Mucosa of rectum (tissue), 2 donors: ENCODE results near the gene MAGI1.

ENCODE experiments used
- H3K27ac ChIP-seq, 2 donors: one replicate each; pipeline ENCODE4 v1.7.0; 2013; ENCODE audit warnings: inconsistent platforms in 2 of 2, low read depth in 2 of 2, low read length in 2 of 2
- H3K27me3 ChIP-seq, 2 donors: one replicate each; pipeline ENCODE4 v1.7.0; 2013; ENCODE audit warnings: low read length in 2 of 2; ENCODE audit not compliant: control insufficient read depth in 2 of 2, insufficient read depth in 2 of 2
- H3K36me3 ChIP-seq, 2 donors: one replicate each; pipeline ENCODE4 v1.7.0; 2013; ENCODE audit warnings: low read length in 2 of 2; ENCODE audit not compliant: control insufficient read depth in 2 of 2, insufficient read depth in 2 of 2
- H3K4me1 ChIP-seq, 2 donors: one replicate each; pipeline ENCODE4 v1.7.0; 2013; ENCODE audit warnings: low read length in 2 of 2, mild to moderate bottlenecking in 1 of 2; ENCODE audit not compliant: control insufficient read depth in 2 of 2, insufficient read depth in 2 of 2
- H3K4me3 ChIP-seq, 2 donors: one replicate each; pipeline ENCODE4 v1.7.0; 2013; ENCODE audit warnings: low read length in 2 of 2
- H3K9ac ChIP-seq, 2 donors: one replicate each; pipeline ENCODE4 v1.7.0; 2013; ENCODE audit warnings: low read length in 2 of 2, low read depth in 1 of 2, mild to moderate bottlenecking in 1 of 2
- H3K9me3 ChIP-seq, 2 donors: one replicate each; pipeline ENCODE4 v1.7.0; 2013; ENCODE audit warnings: low read length in 2 of 2; ENCODE audit not compliant: control insufficient read depth in 2 of 2
- donor health status: healthy.
- donor health status: Normal muscosa, but diverticular disease.

Gene MAGI1

GRCh38 chr3:65335587-65335986 lies 703.1 kb downstream of the MAGI1 start:
- H3K4me3 ChIP-seq, result no peak overlapping the region
- H3K9ac ChIP-seq, result no peak overlapping the region
- no peak overlapping the region for H3K27ac ChIP-seq
- no peaks in the 10 kb centered on the region for H3K27me3 ChIP-seq
- H3K4me1 ChIP-seq, result peaks cover 0 to 4% of the 10 kb centered on the region in 2 donors
- H3K9me3 ChIP-seq, result no peaks in the 10 kb centered on the region
- no peaks in the 10 kb centered on the region for H3K36me3 ChIP-seq

GRCh38 chr3:65334045-65334665 lies 704.6 kb downstream of the MAGI1 start:
- Histone ChIP-seq H3K9ac (no peak overlapping the region), H3K36me3 (no peaks in the 10 kb centered on the region), H3K27me3 (no peaks in the 10 kb centered on the region), H3K4me1 (peaks cover 0 to 4% of the 10 kb centered on the region in 2 donors), H3K27ac (no peak overlapping the region), H3K9me3 (no peaks in the 10 kb centered on the region), H3K4me3 (no peak overlapping the region)

GRCh38 chr3:65331730-65332129 lies 707.0 kb downstream of the MAGI1 start:
- no peaks in the 10 kb centered on the region for H3K27me3 ChIP-seq
- H3K4me3 ChIP-seq, result no peak overlapping the region
- peaks cover 0 to 4% of the 10 kb centered on the region in 2 donors for H3K4me1 ChIP-seq
- H3K9ac ChIP-seq, result no peak overlapping the region
- H3K27ac ChIP-seq, result no peak overlapping the region
- H3K9me3 ChIP-seq, result no peaks in the 10 kb centered on the region
- H3K36me3 ChIP-seq, result no peaks in the 10 kb centered on the region

- Histone ChIP-seq H3K4me3 (no peak overlapping the region), H3K9ac (no peak overlapping the region), H3K36me3 (no peaks in the 10 kb centered on the region), H3K27ac (no peak overlapping the region), H3K27me3 (no peaks in the 10 kb centered on the region), H3K4me1 (peaks cover 0 to 4% of the 10 kb centered on the region in 2 donors), H3K9me3 (no peaks in the 10 kb centered on the region)
Measured at GRCh38 chr3:65330072-65330471, 708.6 kb downstream of the MAGI1 start.

GRCh38 chr3:65328148-65328547 lies 710.6 kb downstream of the MAGI1 start:
- Histone ChIP-seq H3K9ac (no peak overlapping the region), H3K27ac (no peak overlapping the region), H3K9me3 (no peaks in the 10 kb centered on the region), H3K27me3 (no peaks in the 10 kb centered on the region), H3K4me1 (no peaks in the 10 kb centered on the region), H3K36me3 (no peaks in the 10 kb centered on the region), H3K4me3 (no peak overlapping the region)

- no peaks in the 10 kb centered on the region for H3K4me1 ChIP-seq
- no peak overlapping the region for H3K9ac ChIP-seq
- H3K36me3 ChIP-seq, result no peaks in the 10 kb centered on the region
- no peak overlapping the region for H3K27ac ChIP-seq
- H3K9me3 ChIP-seq, result no peaks in the 10 kb centered on the region
- H3K27me3 ChIP-seq, result no peaks in the 10 kb centered on the region
- H3K4me3 ChIP-seq, result no peak overlapping the region
Measured at GRCh38 chr3:65326574-65326973, 712.1 kb downstream of the MAGI1 start.

DNA sequence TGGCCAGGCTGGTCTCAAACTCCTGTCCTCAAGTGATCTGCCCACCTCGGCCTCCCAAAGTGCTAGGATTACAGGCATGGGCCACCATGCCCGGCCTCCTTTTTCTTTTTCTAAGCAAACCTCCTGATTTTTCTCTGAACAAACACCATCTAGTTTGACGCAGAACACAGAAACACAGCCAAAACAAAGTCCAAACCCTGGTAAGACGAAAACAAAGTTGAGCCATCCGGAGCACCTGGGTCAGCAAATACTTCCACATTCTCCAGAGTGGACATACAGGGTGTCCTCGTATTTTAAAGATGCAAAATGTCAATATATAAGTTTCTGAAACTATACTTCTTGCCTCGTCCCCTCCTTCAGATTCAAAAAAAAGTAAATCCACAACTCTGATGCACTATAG lies 715.8 kb downstream of the MAGI1 start:
- Histone ChIP-seq H3K36me3 (no peaks in the 10 kb centered on the region), H3K4me3 (no peak overlapping the region), H3K9ac (no peak overlapping the region)

DNA sequence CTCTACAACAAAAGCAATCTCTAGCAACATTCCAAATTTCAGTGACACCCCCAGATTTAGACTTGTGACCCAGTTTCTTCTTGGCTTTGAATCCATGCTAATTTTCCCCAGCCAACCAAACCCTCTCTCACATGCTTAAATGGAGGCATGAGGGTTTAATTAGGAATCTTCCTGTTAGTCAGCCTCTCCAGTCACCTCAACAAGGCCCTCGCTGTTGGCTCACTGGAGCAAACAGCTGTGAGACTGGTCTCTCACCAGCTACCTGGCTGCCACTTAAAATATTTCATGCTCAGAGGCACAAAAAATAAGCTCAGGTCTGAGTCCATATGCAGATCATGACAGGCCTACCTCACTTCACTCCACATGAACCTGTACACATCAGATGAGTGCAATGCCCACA lies 720.5 kb downstream of the MAGI1 start:
- no peak overlapping the region for H3K9ac ChIP-seq
- H3K9me3 ChIP-seq, result no peaks in the 10 kb centered on the region
- H3K4me1 ChIP-seq, result no peaks in the 10 kb centered on the region
- H3K36me3 ChIP-seq, result no peaks in the 10 kb centered on the region
- no peaks in the 10 kb centered on the region for H3K27me3 ChIP-seq
- no peak overlapping the region for H3K4me3 ChIP-seq
- H3K27ac ChIP-seq, result no peak overlapping the region

More for the DNA sequence above, 715.8 kb downstream of the MAGI1 start:
- Histone ChIP-seq H3K9me3 (no peaks in the 10 kb centered on the region), H3K4me1 (no peaks in the 10 kb centered on the region), H3K27me3 (no peaks in the 10 kb centered on the region), H3K27ac (no peak overlapping the region)

- H3K4me3 ChIP-seq, result no peak overlapping the region
- H3K4me1 ChIP-seq, result no peaks in the 10 kb centered on the region
- no peaks in the 10 kb centered on the region for H3K36me3 ChIP-seq
- no peaks in the 10 kb centered on the region for H3K9me3 ChIP-seq
- H3K27me3 ChIP-seq, result no peaks in the 10 kb centered on the region
- no peak overlapping the region for H3K9ac ChIP-seq
- no peak overlapping the region for H3K27ac ChIP-seq
Measured at GRCh38 chr3:65314916-65315315, 723.8 kb downstream of the MAGI1 start.

- Histone ChIP-seq H3K4me1 (no peaks in the 10 kb centered on the region), H3K27me3 (no peaks in the 10 kb centered on the region), H3K4me3 (no peak overlapping the region), H3K36me3 (no peaks in the 10 kb centered on the region), H3K9me3 (no peaks in the 10 kb centered on the region), H3K9ac (no peak overlapping the region), H3K27ac (no peak overlapping the region)
Measured at GRCh38 chr3:65314269-65314668, 724.4 kb downstream of the MAGI1 start.

DNA sequence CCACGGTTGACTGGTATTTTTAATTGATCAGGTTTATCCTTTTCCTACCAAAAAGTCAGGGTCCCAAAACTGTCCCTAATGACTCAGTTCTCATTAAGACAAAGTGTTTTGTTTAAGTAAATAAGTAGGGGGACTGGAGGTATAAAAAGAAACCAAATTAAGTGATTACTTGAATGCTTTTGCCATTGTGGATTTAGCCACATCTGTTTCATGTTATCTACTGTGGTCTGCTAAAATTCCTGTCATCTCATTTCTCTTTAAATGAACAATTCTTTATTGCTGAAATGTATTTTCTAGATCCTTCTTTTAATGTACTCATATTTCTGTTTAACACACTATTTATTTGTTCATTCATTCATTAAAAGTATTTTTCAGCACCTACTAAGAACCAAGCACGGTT lies 725.1 kb downstream of the MAGI1 start:
- H3K4me3 ChIP-seq, result no peak overlapping the region
- H3K36me3 ChIP-seq, result no peaks in the 10 kb centered on the region
- H3K4me1 ChIP-seq, result no peaks in the 10 kb centered on the region
- no peaks in the 10 kb centered on the region for H3K9me3 ChIP-seq
- no peaks in the 10 kb centered on the region for H3K27me3 ChIP-seq
- H3K9ac ChIP-seq, result no peak overlapping the region
- no peak overlapping the region for H3K27ac ChIP-seq
